AG10803 (cell line): Measurements from ENCODE around the gene POLR3G.

Experiments used
- DNase-seq: peaks from one replicate; pipeline ENCODE4 v3.0.0; 2010; ENCODE audit warnings: low read depth
- H3K4me3 ChIP-seq: 2 replicates; pipeline ENCODE4 v1.5.1; 2011; ENCODE audit warnings: mild to moderate bottlenecking, low read length, control low read depth
- TF ChIP-seq, protein P1 (sequence below): conservative IDR thresholded peaks from 2 replicates; pipeline ENCODE4 v1.5.1; 2011; ENCODE audit warnings: mild to moderate bottlenecking, low read length, control low read depth, inconsistent platforms

Gene POLR3G

DNA sequence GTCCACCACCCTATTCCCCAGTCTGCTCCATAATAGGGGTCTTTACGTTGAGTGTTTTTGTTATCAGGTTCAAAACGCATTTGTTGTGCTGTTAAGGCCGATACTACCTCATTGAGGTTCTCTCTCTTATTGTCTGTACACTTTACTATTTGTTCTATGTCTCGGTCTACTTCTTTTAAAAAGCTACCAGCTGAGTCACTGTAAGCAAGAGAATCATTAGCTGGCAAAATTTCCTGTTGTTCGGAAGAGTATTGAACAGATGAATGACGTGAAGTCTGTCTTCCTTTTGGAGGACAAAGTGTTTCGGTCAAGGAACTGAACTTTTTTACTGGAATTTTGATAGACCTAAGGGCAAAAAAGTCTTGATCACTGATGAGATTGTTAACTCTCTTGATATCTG lies 44.4 kb downstream of the POLR3G start:
- TF ChIP-seq, protein P1, sequence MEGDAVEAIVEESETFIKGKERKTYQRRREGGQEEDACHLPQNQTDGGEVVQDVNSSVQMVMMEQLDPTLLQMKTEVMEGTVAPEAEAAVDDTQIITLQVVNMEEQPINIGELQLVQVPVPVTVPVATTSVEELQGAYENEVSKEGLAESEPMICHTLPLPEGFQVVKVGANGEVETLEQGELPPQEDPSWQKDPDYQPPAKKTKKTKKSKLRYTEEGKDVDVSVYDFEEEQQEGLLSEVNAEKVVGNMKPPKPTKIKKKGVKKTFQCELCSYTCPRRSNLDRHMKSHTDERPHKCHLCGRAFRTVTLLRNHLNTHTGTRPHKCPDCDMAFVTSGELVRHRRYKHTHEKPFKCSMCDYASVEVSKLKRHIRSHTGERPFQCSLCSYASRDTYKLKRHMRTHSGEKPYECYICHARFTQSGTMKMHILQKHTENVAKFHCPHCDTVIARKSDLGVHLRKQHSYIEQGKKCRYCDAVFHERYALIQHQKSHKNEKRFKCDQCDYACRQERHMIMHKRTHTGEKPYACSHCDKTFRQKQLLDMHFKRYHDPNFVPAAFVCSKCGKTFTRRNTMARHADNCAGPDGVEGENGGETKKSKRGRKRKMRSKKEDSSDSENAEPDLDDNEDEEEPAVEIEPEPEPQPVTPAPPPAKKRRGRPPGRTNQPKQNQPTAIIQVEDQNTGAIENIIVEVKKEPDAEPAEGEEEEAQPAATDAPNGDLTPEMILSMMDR, result no peak
- no peak for DNase-seq
- no peak overlapping the region for H3K4me3 ChIP-seq

DNA sequence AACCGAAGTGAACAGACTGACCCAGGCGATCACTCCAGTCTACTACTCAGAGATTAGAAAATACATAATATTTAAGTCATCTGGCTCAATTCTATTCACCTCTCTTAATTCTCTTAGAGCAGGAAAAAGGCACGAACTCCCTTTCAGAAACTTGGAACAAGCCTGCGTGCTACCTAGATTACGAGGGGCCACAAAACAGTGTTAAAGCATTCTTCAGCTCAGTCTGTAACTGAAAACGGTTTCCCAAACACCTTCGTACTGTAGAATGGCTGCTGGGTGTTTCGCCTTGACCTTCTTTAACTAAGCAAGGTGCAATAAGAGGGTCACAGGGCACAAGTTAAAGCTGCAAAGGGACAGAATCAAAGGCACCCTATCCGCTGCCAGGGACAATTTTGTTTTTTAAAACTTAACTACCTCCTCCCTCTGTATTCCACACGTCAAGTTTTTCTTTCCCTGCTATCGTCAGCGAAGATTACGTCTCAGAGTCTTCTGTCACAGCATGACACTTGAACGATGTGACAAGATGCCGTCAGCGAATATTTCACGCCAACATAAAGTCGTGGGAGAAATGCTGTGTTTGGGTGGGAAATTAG lies 54.0 kb downstream of the POLR3G start:
- DNase-seq, result peak; percentile 11
- TF ChIP-seq, protein P1, result no peak
- H3K4me3 ChIP-seq, result peak overlapping the region; percentile 98

DNA sequence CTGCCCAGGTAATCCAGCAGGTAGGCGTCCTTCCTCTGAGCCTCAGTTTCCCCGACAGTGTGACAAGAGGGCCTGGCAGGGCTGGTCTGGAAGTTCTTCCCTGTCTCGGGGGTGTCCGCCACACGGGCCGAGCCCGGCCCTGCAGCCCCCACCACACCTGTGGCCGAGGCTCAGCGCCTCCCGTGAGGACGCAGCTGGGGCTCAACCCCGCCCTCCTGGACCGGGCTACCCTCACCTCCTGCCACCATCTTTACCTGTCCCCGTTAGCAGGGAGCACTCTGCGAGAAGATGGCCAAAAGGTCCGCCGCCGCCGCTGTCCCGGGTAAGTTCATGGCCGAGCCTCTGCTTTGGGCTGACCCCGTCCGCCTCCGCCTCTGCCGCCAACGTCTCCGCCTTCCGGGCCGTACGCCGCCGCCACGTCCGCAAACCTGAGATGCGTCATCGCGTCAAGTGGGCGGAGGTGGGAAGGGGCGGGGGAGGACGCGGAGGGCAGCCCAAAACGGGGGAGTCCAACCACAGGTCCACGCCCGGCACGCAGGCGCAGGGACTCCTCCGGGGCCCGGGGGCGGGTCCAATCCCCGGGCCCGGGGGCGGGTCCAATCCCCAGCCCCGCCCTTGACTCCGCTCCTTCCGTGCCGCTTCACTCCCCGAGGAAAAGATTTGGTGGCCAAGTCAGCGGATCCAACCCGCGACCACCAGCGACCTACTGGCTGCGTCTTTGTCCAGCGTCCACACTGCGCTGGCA lies 54.7 kb downstream of the POLR3G start, which contains the start of gene LYSMD3:
LYSMD3 (minus strand) TSS at position 391 of the 745 bp plus-strand sequence. CDS start 4,295 bp downstream, outside the sequence.
- peak within 1 kb of the TSS; percentile 98 for H3K4me3 ChIP-seq
- TF ChIP-seq, protein P1, result no peak
- DNase-seq, result peak; percentile 97

DNA sequence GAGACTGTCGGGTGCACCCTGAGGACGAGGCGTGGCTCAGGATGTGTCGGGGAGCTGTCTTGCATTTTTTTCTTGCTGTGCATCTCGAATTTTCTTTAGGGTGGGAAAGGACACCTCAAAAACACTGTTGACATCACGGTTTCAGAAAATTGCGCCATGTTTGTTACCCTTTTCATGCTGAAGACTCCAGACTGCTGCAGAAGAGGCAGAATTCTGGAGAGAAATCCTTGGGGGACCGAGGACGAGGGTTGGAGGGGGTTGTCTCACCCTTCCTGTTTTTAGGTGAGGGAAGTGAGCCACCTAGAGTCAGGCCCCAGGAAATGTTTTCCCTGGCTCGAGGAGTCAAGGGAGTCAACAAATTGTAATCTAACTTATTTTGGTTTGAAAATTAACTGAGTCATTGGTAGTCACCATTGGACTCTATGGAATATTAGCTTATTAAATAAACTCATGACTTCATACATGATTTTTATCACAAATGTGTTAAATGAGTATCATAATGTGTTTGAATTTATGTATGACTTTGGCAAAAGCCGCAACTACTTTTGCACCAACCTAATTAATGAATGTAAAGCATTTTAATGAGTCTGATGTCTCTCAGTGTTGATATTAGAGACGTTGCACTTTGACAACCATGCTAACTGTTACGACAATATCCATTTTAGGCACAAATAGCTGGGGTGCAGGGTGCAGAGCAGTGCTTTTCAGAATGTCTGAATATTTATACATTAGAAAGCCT lies 55.4 kb downstream of the POLR3G start:
- H3K4me3 ChIP-seq, result peak overlapping the region; percentile 98
- peak; percentile 80 for DNase-seq
- TF ChIP-seq, protein P1, result peak; percentile 84

DNA sequence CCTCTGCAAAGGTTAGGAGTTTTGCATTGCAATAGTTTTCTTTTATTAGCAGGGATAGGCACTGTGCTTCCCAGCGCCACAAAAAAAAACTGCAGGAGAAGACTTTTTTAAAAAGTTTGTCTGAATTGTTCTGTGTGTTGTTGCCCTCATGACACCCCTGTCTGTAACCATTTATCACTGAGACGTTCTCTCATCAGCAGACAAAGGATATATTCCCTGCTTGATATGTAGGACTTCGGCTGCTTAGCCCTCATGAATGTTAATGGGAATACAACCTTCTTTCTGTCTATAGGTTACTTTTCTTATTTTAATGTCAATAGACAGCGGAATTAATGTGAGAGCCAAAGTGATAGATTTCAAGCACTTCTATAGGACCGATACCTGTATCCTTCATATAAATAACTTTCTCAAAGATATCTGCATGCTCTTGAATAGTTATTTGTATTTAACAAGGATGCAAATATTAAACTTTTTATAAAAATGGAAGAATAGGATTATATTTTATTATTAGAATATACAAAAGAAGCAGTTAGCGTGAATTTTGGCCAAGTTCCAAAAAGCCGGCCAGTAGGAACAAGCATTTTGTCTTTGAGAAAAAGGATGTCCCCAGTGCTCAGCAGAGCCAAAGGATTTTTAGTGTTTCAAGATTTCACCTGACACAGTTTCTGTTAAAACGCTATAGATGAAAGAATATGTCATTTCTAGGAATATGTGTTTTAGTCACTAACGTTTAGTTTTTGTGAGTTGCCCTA lies 56.2 kb downstream of the POLR3G start:
- DNase-seq, result no peak
- no peak overlapping the region for H3K4me3 ChIP-seq

DNA sequence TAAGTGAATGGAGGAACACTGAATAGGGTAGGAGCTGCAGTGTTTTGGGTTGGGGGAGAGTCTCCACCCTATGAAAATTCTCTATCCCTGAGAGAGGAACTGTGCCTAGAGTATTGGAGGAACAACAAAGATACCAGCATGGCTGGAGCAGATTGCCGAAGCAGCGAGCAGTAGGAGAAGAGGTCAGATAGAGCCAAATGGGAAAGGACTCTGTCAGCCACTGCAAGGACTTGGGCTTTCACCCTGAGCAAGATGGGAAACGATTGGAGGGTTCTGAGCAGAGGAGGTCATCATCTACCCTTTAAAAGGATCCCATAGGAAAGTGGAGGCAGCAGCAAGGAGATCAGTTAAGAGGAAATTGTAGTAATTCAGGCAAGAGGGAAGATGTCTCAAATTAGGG lies 59.1 kb downstream of the POLR3G start:
- H3K4me3 ChIP-seq, result no peak overlapping the region
- TF ChIP-seq, protein P1, result no peak
- no peak for DNase-seq

More for the DNA sequence above, 56.2 kb downstream of the POLR3G start:
- TF ChIP-seq, protein P1, result no peak
